ENCODE data around the gene TESMIN.

The TESMIN gene

DNA sequence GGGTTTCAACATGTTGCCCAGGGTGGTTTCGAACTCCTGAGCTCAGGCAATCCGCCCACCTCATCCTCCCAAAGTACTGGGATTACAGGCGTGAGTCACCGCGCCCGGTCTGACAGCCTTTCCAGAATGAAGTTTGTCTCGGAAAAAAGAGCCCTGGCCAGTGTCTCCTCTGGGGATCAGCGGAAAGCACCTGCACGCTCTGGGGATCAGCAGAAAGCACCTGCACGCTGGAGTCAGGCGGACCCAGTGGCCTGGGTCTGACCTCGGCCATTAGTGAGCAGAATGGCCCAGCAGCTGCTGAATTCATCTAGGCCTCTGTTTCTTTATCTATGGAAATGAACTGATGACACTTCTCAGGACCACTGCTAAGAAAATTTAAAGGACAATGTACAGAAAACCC lies 10.5 kb upstream of the TESMIN start:
- no peak for DNase-seq

DNA sequence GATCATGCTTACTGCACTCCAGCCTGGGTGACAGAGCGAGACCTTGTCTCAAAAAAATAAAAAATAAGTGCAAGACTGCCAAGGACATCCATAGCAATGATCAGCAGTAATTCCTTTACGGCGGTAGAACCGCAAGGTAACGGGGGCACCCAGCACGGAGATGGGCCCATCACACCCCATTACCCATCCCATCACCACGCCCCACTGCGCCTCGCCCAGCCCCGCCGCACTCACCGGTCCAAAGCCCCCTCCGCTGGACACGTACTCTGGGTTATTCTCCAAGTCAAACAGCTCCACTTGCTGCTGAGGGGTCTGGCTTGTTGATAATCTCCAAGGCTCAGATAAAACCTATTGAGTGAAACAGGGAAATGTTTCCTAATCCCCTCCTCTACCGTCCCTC lies 8.7 kb upstream of the TESMIN start:
- no peak for DNase-seq

- no peak for DNase-seq
Observed at GRCh38 chr11:68757711-68758110, 6.4 kb upstream of the TESMIN start.

DNA sequence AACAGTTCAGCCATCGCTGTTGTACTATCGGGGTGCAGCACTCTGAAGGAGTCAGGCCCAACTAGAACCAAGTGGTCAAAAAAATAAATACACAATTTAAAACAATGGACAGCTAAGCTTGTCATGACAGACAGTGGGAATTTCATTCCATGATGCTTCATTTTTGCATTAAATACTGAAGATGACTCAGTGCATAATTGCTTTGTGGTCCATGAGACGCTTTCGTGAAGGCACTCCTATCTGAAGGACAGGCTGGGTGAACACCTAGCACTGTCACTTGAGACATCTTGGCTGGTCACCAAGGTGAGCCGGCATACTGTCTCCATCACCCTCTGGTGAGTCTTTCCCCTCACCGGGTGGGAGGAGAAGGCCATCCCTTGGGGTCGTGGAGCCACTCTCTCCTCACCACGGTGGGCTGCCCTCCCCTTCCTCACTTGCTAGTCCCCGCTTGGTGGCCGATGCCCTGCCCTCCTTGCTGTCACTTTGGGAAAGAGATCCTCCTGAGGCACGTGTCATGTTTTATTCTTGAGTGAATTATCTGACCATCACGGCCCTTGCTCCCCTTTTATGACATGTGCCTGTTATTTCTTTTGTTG lies 4.9 kb upstream of the TESMIN start:
- DNase-seq, result no peak

DNA sequence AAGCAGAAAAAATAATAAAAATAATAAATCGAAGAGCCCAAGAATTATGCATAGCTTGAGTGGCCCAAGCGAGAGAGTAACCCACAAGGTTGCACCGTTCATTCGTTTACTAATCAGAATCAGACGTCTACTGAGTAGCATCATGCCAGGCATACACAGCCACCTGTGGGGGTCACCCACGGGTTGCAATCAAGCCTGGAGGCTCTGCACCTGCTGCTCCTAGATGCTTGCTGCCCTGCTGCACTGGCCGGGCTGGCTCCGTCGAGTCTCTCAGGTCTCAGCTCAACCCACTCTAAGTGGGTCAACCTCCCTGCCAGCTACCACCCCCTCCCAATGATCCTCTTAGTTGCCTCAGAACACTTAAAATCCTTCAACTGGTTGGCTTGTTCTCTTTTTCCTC lies 2.0 kb upstream of the TESMIN start:
- DNase-seq, result no peak

DNA sequence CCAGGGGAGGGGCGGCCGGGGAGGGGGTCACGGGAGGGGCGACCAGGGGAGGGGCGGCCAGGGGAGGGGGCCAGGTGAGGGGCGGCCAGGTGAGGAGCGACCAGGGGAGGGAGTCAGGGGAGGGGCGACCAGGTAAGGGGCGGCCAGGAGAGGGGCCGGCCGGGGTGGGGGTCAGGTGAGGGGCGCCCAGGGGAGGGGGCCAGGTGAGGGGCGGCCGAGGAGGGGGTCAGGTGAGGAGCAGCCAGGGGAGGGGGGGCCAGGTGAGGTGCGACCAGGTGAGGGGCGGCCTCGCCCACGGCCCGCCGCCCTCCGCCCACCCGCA lies 355 bp downstream of the TESMIN start:
- no peak for DNase-seq

DNA sequence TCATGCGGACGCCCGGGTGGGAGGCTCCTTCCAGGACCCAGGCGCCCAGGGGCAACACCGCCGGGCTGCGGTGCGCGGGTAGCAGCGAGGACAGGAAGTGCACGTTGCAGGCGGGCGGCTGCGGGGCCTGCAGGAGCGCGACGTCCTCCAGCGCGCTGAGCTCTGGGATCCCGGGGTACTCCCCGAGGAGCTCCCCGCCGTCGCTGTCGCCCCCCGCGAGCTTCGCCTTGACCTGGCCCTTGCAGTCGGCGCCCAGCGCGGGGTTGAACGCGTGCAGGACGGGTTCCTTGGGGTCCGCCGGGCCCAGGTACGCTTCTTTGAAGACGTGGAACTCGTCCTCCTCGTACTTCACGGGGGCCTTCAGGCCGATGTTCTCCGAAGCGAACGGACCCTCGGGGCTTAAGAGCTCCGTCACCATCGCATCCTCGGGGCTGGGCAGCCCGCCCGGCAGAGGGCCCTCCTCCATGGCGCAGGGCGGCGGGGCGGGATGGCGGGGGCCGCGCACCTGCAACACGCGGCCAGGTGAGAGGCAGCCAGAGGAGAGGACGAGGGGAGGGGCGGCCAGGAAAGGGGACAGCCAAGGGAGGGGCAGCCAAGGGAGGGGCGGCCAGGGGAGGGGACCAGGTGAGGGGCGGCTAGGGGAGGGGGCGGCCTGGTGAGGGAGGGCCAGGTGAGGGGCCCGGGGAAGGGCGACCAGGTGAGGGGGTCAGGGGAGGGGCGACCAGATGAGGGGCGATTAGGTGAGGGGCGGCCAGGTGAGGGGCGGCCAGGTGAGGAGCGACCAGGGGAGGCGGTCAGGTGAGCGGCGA lies 921 bp downstream of the TESMIN start:
- DNase-seq, result no peak

- DNase-seq, result no peak
Observed at GRCh38 chr11:68749229-68750123, 1.8 kb downstream of the TESMIN start.

GRCh38 chr11:68748061-68748460 lies 3.3 kb downstream of the TESMIN start:
- DNase-seq, result no peak

GRCh38 chr11:68743539-68743938 lies 7.8 kb downstream of the TESMIN start:
- DNase-seq, result no peak

DNA sequence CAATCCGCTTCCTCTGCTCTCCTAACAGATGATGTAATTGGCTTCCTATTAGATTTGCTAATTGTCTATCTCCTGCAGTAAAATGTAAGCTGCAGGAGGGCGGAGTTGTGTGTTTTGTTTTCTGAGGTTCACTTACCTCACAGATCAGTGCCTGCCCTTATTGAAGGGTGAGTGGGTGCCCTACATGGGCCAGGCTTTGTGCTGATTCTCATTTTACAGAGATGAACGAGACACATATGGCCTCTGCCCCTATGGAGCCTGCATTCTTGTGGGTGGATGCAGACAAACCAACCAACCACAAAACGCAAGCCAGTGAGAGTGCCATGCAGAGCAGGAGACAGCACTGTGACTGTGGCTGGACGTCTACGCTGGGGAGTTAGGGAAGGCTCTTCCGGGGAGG lies 9.9 kb downstream of the TESMIN start:
- no peak for DNase-seq

DNA sequence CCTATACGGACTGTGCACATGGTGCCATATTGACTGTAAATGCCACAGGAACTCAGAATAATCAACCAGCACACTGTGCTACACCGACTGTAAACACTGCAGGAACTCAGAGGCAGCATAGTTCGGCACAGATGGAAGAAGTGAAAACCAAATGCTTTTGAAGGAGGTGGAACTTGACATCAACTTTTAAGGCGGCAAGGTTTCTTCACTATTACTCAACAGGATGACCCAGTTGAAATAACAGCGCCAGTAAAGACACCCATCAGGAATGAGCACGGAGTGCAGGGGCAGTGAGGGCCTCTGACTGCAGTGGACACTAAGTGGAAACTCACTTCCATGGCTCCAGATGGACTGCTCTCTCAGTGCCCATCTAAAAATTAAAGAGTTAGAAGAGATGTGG lies 15.7 kb downstream of the TESMIN start:
- DNase-seq, result no peak

DNA sequence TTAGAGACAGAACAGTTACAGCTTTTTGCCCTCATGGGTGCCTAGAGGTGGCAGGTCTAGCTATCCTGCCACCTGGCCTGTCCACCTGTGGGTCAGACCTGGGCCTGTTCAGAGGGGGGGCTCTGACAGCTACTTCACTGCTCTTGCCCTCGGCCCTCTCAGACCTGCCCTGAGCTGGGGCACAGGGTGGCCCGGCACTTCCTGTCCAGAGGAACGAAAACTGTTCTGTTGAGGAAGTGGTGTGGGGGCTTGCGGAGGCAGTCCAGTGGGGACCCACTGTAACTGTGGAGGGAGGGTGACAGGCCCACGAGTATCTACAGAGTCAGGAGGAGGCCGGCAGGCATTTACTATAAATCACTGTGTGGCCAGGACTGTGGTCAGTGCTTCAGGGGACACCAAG lies 16.2 kb downstream of the TESMIN start:
- DNase-seq, result no peak

- DNase-seq, result no peak
Observed at GRCh38 chr11:68734111-68734510, 17.2 kb downstream of the TESMIN start.

- no peak for DNase-seq
Observed at GRCh38 chr11:68727783-68728182, 23.5 kb downstream of the TESMIN start.

DNA sequence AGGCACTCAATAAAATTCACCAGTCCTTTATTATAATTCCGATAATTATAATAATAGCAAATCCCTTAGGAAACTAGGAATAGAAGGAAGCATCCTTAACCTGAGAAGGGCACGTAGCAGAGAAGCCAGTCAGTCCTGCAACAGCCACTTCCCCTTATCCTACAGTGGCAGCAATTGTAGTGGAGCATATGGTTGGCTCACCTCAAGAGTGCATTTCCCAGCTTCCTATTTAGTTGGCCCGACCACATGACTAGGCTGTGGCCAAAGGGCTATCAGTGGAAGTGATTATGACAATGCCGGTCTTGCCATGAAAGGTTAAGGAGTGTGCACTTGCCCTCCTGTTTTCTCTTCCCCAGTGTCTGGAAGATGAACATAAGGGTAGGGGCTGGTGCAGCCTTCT lies 27.0 kb downstream of the TESMIN start:
- peak; percentile 22 to 36 for DNase-seq

GRCh38 chr11:68722143-68722542 lies 29.2 kb downstream of the TESMIN start:
- DNase-seq, result no peak

- no peak for DNase-seq
Observed at GRCh38 chr11:68721075-68721474, 30.2 kb downstream of the TESMIN start.

DNA sequence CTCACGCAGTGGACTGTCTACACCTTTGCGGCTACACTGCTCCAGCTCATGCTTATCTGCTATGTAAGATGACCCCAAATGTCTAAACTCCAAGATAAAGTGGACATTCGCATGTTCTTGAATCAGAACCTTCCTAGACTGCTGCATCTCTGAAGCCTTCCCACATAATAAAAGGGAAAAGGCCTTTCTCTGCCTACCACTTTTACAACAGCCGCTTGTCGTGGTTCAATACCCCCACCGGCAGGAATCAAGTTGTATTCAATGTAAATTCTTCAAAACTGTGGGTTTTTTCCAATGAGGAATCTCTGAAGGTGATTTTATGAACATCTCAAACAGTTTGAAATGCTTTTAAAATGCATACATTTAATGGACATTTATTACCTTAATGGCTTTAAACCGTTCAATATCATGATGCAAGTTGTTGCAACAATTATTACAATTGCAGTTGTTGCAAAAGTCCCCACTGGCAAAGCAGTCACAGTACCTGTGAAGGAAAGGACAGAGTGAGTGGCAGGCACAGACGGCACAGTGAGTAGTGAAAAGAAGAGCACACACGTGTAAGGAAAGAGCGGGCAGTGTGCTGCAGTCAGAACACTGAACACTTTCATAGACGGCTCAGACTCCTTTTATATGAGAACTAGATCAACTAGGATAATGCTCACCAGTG lies 35.7 kb downstream of the TESMIN start:
- DNase-seq, result no peak

GRCh38 chr11:68714060-68714856 lies 37.1 kb downstream of the TESMIN start:
- no peak for DNase-seq

DNA sequence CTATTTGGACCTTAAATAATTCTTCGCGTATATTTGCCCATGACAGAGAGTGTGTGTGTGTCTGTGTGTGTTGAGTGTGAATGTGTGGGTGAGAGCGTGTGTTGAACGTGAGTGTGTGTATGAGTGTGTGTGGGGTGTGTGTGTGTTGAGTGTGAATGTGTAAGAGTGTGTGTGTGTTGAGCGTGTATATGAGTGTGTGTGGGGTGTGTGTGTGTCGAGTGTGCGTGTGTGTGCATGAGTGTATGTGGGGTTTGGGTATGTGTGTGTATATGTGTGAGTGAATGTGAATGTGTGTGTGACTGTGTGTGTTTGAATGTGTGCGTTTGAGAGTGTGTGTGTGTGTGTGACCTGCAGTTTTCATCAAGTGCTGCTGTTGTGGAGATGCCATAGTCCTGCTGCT lies 40.2 kb downstream of the TESMIN start:
- no peak for DNase-seq

DNA sequence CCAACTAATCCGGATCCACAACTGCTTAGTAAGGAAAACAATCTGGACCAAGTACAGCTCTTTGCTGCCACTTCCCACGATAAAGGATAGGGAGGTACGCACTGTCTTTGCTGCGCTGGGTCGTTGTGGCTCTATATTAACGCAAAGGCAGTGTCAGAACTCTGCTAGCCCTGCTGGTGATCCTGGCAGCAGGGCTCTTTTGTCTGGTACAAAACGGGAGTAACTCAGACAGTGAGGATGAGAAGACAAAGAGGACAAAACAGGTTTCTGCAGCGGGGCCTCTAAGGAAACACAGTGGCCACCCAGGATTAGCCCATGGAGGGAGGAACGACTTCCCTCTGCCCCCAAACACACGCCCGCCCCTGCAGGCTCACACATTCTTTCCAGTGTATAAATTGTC lies 40.9 kb downstream of the TESMIN start:
- no peak for DNase-seq

DNA sequence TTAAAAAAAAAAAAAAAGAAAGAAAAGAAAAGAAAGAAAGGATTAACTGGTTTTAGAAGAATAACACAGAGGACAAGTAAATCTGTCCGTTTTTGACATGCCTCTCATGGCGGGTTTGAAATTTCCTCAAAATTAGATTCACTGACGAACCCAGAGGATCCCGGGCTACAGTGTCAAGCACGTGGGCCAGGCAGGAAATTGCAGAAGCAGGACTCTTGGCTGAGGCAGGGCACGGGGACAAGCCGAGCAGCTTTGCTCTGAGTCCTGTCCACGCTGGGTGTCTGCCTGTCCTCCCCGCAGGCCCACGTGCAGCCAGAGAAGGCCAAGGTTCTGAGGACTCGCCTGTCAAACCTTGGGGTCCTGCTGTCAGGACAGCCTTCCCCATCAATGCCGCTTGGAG lies 42.3 kb downstream of the TESMIN start:
- DNase-seq, result no peak
